ENCODE results near the gene SLC35B2.

DNA sequence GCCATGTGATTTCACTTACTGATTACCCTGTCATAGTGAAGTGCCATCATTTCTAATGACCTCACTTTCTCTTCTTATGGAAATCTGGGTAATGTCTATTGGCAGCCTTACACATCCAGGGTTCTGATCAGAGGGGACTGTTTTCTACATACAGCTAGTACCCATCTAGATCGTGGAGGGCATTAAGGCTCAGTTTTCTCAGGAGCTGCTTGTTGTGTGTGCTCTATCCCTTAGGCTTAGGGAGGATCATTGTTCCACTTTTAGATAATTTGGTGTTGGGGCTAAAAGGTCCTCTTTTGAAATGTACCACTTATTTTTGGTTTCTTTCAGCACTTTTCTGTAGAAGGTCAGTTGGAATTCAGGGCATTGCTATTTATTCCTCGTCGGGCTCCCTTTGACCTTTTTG lies 6.6 kb downstream of the SLC35B2 start:
- TF ChIP-seq, protein P1, sequence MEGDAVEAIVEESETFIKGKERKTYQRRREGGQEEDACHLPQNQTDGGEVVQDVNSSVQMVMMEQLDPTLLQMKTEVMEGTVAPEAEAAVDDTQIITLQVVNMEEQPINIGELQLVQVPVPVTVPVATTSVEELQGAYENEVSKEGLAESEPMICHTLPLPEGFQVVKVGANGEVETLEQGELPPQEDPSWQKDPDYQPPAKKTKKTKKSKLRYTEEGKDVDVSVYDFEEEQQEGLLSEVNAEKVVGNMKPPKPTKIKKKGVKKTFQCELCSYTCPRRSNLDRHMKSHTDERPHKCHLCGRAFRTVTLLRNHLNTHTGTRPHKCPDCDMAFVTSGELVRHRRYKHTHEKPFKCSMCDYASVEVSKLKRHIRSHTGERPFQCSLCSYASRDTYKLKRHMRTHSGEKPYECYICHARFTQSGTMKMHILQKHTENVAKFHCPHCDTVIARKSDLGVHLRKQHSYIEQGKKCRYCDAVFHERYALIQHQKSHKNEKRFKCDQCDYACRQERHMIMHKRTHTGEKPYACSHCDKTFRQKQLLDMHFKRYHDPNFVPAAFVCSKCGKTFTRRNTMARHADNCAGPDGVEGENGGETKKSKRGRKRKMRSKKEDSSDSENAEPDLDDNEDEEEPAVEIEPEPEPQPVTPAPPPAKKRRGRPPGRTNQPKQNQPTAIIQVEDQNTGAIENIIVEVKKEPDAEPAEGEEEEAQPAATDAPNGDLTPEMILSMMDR (IDR thresholded peaks at IDR 0.05): no peak
- no peak for TF ChIP-seq POLR2A (IDR thresholded peaks at IDR 0.05)

All from esophagus squamous epithelium (tissue), 4 donors.